HG03066 (cell line): Measurements from ENCODE around the gene LAMA5.

Experiments used
- ATAC-seq: cut with Tn5 transposase; IDR thresholded peaks from one replicate; pipeline ENCODE4 v1.9.1; 2021; ENCODE audit warnings: low read depth; ENCODE audit not compliant: unreplicated experiment

Gene LAMA5

GRCh38 chr20:62350098-62350628 is 16.9 kb downstream of the LAMA5 start:
- ATAC-seq, result no peak

- no peak for ATAC-seq
Observed at GRCh38 chr20:62349556-62350097, 17.5 kb downstream of the LAMA5 start.

- no peak for ATAC-seq
Observed at GRCh38 chr20:62348604-62349003, 18.5 kb downstream of the LAMA5 start.

- no peak for ATAC-seq
Observed at GRCh38 chr20:62347445-62347844, 19.7 kb downstream of the LAMA5 start.

GRCh38 chr20:62347151-62347404 is 20.0 kb downstream of the LAMA5 start:
- no peak for ATAC-seq

GRCh38 chr20:62346398-62347150 is 20.5 kb downstream of the LAMA5 start:
- ATAC-seq, result no peak

- ATAC-seq, result no peak
Observed at GRCh38 chr20:62345681-62346370, 21.3 kb downstream of the LAMA5 start.

GRCh38 chr20:62344782-62345181 is 22.3 kb downstream of the LAMA5 start:
- no peak for ATAC-seq

- ATAC-seq, result no peak
Observed at GRCh38 chr20:62344092-62344491, 23.0 kb downstream of the LAMA5 start.

- ATAC-seq, result no peak
Observed at GRCh38 chr20:62342910-62343309, 24.2 kb downstream of the LAMA5 start.

GRCh38 chr20:62339647-62340062 is 27.5 kb downstream of the LAMA5 start:
- ATAC-seq, result peak; percentile 57

GRCh38 chr20:62338294-62338620 is 28.9 kb downstream of the LAMA5 start:
- ATAC-seq, result no peak

GRCh38 chr20:62337558-62338293 is 29.4 kb downstream of the LAMA5 start:
- ATAC-seq, result no peak

GRCh38 chr20:62336775-62337557 is 30.1 kb downstream of the LAMA5 start:
- ATAC-seq, result no peak

- ATAC-seq, result no peak
Observed at GRCh38 chr20:62336329-62336728, 30.8 kb downstream of the LAMA5 start.

GRCh38 chr20:62335532-62335931 is 31.6 kb downstream of the LAMA5 start:
- no peak for ATAC-seq

- no peak for ATAC-seq
Observed at GRCh38 chr20:62334881-62335280, 32.2 kb downstream of the LAMA5 start.

- ATAC-seq, result no peak
Observed at GRCh38 chr20:62333820-62334595, 33.1 kb downstream of the LAMA5 start.

GRCh38 chr20:62332989-62333819 is 33.9 kb downstream of the LAMA5 start:
- no peak for ATAC-seq
